HEK293 (cell line): Measurements from ENCODE around the gene ADM5.

Experiments
- CTCF ChIA-PET: fragments of 350-600 bp; formaldehyde crosslinking; extraction: SDS; loops from one replicate; lab custom pipeline; 2021; ENCODE audit warnings: antibody characterized with exemption; lab: Yijun Ruan, JAX
- POLR2A ChIA-PET: fragments of 300-600 bp; formaldehyde crosslinking; extraction: SDS; loops from one replicate; lab custom pipeline; 2020; ENCODE audit warnings: antibody characterized with exemption, inconsistent platforms; lab: Yijun Ruan, JAX
- H3K27ac ChIP-seq: fragments of 200-500 bp; sonication (Bioruptor generic); 2 replicates; pipeline ENCODE4 v1.5.1; 2014; ENCODE audit warnings: low read depth, low read length, control low read depth, inconsistent platforms; ENCODE audit errors: extremely low read depth
- H3K36me3 ChIP-seq, 2 experiments: fragments of 200-500 bp in 1 of 2; sonication (Bioruptor generic) in 1 of 2; 1 replicate in 1 of 2; 2 replicates in 1 of 2; pipeline ENCODE4 v1.5.1; 2014 to 2017; ENCODE audit warnings: inconsistent platforms in 2 of 2, low read length in 2 of 2; ENCODE audit not compliant: control insufficient read depth in 2 of 2, insufficient read depth in 1 of 2
- H3K4me1 ChIP-seq: fragments of 200-500 bp; sonication (Bioruptor generic); 2 replicates; pipeline ENCODE4 v1.5.1; 2014; ENCODE audit warnings: mild to moderate bottlenecking, low read length, inconsistent platforms; ENCODE audit not compliant: control insufficient read depth, insufficient read depth
- H3K4me3 ChIP-seq: 2 replicates; pipeline ENCODE4 v1.5.1; 2011; ENCODE audit warnings: low read depth, mild to moderate bottlenecking, control low read depth, low read length, moderate library complexity
- H3K9me3 ChIP-seq: fragments of 200-500 bp; sonication (Bioruptor generic); 2 replicates; pipeline ENCODE4 v1.5.1; 2014; ENCODE audit warnings: low read depth, low read length, inconsistent platforms; ENCODE audit not compliant: control insufficient read depth, insufficient read depth
- CTCF ChIP-seq: fragments of 450-650 bp; formaldehyde crosslinking; IDR thresholded peaks from 2 replicates; pipeline ENCODE4 v1.5.1; 2016; ENCODE audit warnings: missing biosample characterization, missing genetic modification characterization
- GLI2 ChIP-seq: fragments of 450-650 bp; formaldehyde crosslinking; IDR thresholded peaks from 2 replicates; pipeline ENCODE4; 2017; ENCODE audit warnings: missing biosample characterization, missing genetic modification characterization, low read depth, borderline replicate concordance
- PRDM10 ChIP-seq: fragments of 450-650 bp; formaldehyde crosslinking; IDR thresholded peaks from 2 replicates; pipeline ENCODE4 v1.5.1; 2016; ENCODE audit warnings: missing biosample characterization, missing genetic modification characterization
- SCRT2 ChIP-seq: fragments of 450-650 bp; formaldehyde crosslinking; IDR thresholded peaks from 2 replicates; pipeline ENCODE4 v1.5.1; 2016; ENCODE audit warnings: missing biosample characterization, missing genetic modification characterization
- YY1 ChIP-seq: fragments of 450-650 bp; formaldehyde crosslinking; IDR thresholded peaks from 2 replicates; pipeline ENCODE4 v1.5.1; 2018; ENCODE audit warnings: missing biosample characterization, missing genetic modification characterization
- ZBTB11 ChIP-seq: fragments of 450-650 bp; formaldehyde crosslinking; conservative IDR thresholded peaks from 2 replicates; pipeline ENCODE4 v1.5.1; 2016; ENCODE audit warnings: low read depth, missing biosample characterization, missing genetic modification characterization
- ZBTB20 ChIP-seq: fragments of 450-650 bp; formaldehyde crosslinking; IDR thresholded peaks from 2 replicates; pipeline ENCODE4 v1.5.1; 2016; ENCODE audit warnings: missing biosample characterization, missing genetic modification characterization
- ZBTB49 ChIP-seq: fragments of 450-650 bp; formaldehyde crosslinking; IDR thresholded peaks from 2 replicates; pipeline ENCODE4 v1.5.1; 2016; ENCODE audit warnings: missing biosample characterization, missing genetic modification characterization, low read depth
- ZNF266 ChIP-seq: fragments of 450-650 bp; formaldehyde crosslinking; IDR thresholded peaks from 2 replicates; pipeline ENCODE4 v1.5.1; 2016; ENCODE audit warnings: missing biosample characterization, missing genetic modification characterization, low read depth
- ZNF274 ChIP-seq, 2 experiments: fragments of 200-500 bp in 1 of 2; fragments of 450-650 bp in 1 of 2; sonication (Bioruptor generic) in 1 of 2; formaldehyde crosslinking in 1 of 2; IDR thresholded peaks; 2 replicates each; pipeline versions ENCODE4 v1.5.1 to v1.6.1; 2014 to 2016; ENCODE audit warnings: borderline replicate concordance in 1 of 2, inconsistent platforms in 1 of 2, low read length in 1 of 2, missing biosample characterization in 1 of 2, missing genetic modification characterization in 1 of 2
- ZNF654 ChIP-seq: fragments of 450-650 bp; formaldehyde crosslinking; IDR thresholded peaks from 2 replicates; pipeline ENCODE4 v1.5.1; 2016; ENCODE audit warnings: low read depth, missing biosample characterization, missing genetic modification characterization
- ZNF664 ChIP-seq: fragments of 450-650 bp; formaldehyde crosslinking; IDR thresholded peaks from 2 replicates; pipeline ENCODE4 v1.5.1; 2016; ENCODE audit warnings: missing biosample characterization, missing genetic modification characterization
- ZNF701 ChIP-seq: fragments of 450-650 bp; formaldehyde crosslinking; IDR thresholded peaks from 2 replicates; pipeline ENCODE4 v1.5.1; 2016; ENCODE audit warnings: missing biosample characterization, missing genetic modification characterization
- ZNF777 ChIP-seq: fragments of 450-650 bp; formaldehyde crosslinking; IDR thresholded peaks from 2 replicates; pipeline ENCODE4 v1.5.1; 2017; ENCODE audit warnings: missing biosample characterization, missing genetic modification characterization, borderline replicate concordance
- ZSCAN18 ChIP-seq: fragments of 450-650 bp; formaldehyde crosslinking; IDR thresholded peaks from 2 replicates; pipeline ENCODE4 v1.5.1; 2016; ENCODE audit warnings: missing biosample characterization, missing genetic modification characterization

Gene ADM5

GRCh38 chr19:49641688-49642491 lies 47.5 kb upstream of the ADM5 start, which contains the start of gene SCAF1 (continued):
- TF ChIP-seq PRDM10 (tag by site-specific recombination) (peak; percentile 48; the same call in 1 of the 2 replicates), ZNF664 (tag by site-specific recombination) (no peak), ZBTB11 (tag by site-specific recombination) (peak; percentile 89), ZBTB49 (tag by site-specific recombination) (no peak)
- TF ChIP-seq, all 188 proteins: peak for 44

- Histone ChIP-seq H3K27ac (peak overlapping the region; percentile 98), H3K4me3 (peak overlapping the region; percentile 78), H3K9me3 (no peaks in the 10 kb centered on the region), H3K4me1 (peaks cover 31% of the 10 kb centered on the region), H3K36me3 (peaks cover 10 to 40% of the 10 kb centered on the region in 2 experiments)
- ChIA-PET CTCF (interaction anchor here (0.9 to 6.5 kb wide), 4 partner anchors 12 to 72 kb away, joined by 3 to 59 read pairs (median 6); partner anchors contain the start of gene PRR12), POLR2A (interaction anchor here (0.6 to 3.5 kb wide), 15 partner anchors 12 to 227 kb away, joined by 3 to 124 read pairs (median 8); partner anchors contain the start of genes BCL2L12, FUZ, IRF3 and NOSIP)
- TF ChIP-seq ZNF266 (tag by site-specific recombination) (no peak), ZSCAN18 (tag by site-specific recombination) (no peak), GLI2 (tag by site-specific recombination) (no peak), ZBTB20 (peak; percentile 66), YY1 (0 out of 2 replicates have a peak, but pooled peaks have one; percentile 7), ZNF654 (tag by site-specific recombination) (no peak), ZNF701 (no peak), SCRT2 (0 out of 2 replicates have a peak, but pooled peaks have one; percentile 41), ZNF777 (tag by site-specific recombination) (0 out of 2 replicates have a peak, but pooled peaks have one; percentile 24), ZNF274 (IDR thresholded peaks at IDR 0.05; ENCODE audit: low read length) (no peak), ZNF274 (tag by site-specific recombination; IDR thresholded peaks at IDR 0.05; ENCODE audit: borderline replicate concordance) (no peak), CTCF (tag by site-specific recombination) (0 out of 2 replicates have a peak, but pooled peaks have one; percentile 32)
Measured at GRCh38 chr19:49642492-49643035, 46.8 kb upstream of the ADM5 start.
